H1 (cell line): ENCODE measurements around the gene HDHD5. TPM values are rescaled to one million over a fixed set of nuclear protein-coding genes. Genes with fewer than 3 reads are reported as not detected.

ENCODE experiments used
- CTCF ChIA-PET: fragments of 300-600 bp; sonication (Branson Sonifier 250); formaldehyde crosslinking; loops from one replicate; lab custom pipeline; 2021; ENCODE audit not compliant: partially characterized antibody; lab: Charles Lee
- POLR2A ChIA-PET: fragments of 300-600 bp; sonication (Branson Sonifier 250); formaldehyde crosslinking; loops from one replicate; lab custom pipeline; 2021; ENCODE audit warnings: inconsistent platforms; ENCODE audit not compliant: partially characterized antibody; lab: Charles Lee
- DNase-seq, 2 experiments: peaks; one replicate each; pipeline versions ENCODE4 v3.0.0 to v3.0.0-alpha.2; 2010 to 2022; ENCODE audit warnings: low spot score in 2 of 2, low read depth in 1 of 2, mixed read lengths in 1 of 2
- FAIRE-seq: peaks from 2 replicates; lab custom pipeline; 2011; peaks lifted over from hg19 to GRCh38; lab: Jason Lieb, UNC
- H2AFZ ChIP-seq: 2 replicates; pipeline ENCODE4 v1.8.1; 2012; ENCODE audit warnings: low read length, inconsistent platforms
- H2AK5ac ChIP-seq: 2 replicates; pipeline ENCODE4 v1.6.1; 2013; ENCODE audit warnings: low read depth, low read length
- H2BK120ac ChIP-seq: replicated peaks from 2 replicates; pipeline ENCODE3; 2013; ENCODE audit warnings: low read depth, low read length, inconsistent platforms
- H2BK12ac ChIP-seq: 2 replicates; pipeline ENCODE4 v1.6.1; 2013; ENCODE audit warnings: low read depth, low read length
- H2BK15ac ChIP-seq: 2 replicates; pipeline ENCODE4 v1.6.1; 2013; ENCODE audit warnings: low read length
- H2BK20ac ChIP-seq: 2 replicates; pipeline ENCODE4 v1.6.1; 2013; ENCODE audit warnings: low read length
- H2BK5ac ChIP-seq: 2 replicates; pipeline ENCODE4 v1.6.1; 2013; ENCODE audit warnings: low read depth, low read length
- H3K14ac ChIP-seq: 2 replicates; pipeline ENCODE4 v1.6.1; 2013; ENCODE audit warnings: inconsistent platforms; ENCODE audit not compliant: insufficient read length
- H3K18ac ChIP-seq: 2 replicates; pipeline ENCODE4 v1.6.1; 2013; ENCODE audit warnings: low read length; ENCODE audit errors: extremely low read depth
- H3K23ac ChIP-seq: 2 replicates; pipeline ENCODE4 v1.6.1; 2013; ENCODE audit warnings: inconsistent platforms; ENCODE audit not compliant: insufficient read length
- H3K23me2 ChIP-seq: 2 replicates; pipeline ENCODE4 v1.6.1; 2013; ENCODE audit warnings: low read depth, low read length
- H3K27ac ChIP-seq: 2 replicates; pipeline ENCODE4 v1.6.1; 2011; ENCODE audit warnings: low read depth, low read length, inconsistent platforms
- H3K27me3 ChIP-seq, 4 experiments: replicated peaks in 1 of 4; 1 replicate in 1 of 4; 2 replicates in 3 of 4; pipeline versions ENCODE4 v1.6.1 to v1.8.1; 2011 to 2013; ENCODE audit warnings: low read length in 3 of 4, mild to moderate bottlenecking in 3 of 4, inconsistent platforms in 2 of 4, mixed read lengths in 2 of 4, moderate library complexity in 1 of 4; ENCODE audit not compliant: control insufficient read depth in 3 of 4, insufficient read depth in 3 of 4; ENCODE audit errors: extremely low read depth in 1 of 4
- H3K36me3 ChIP-seq, 4 experiments: 2 replicates each; pipeline versions ENCODE4 v1.6.1 to v1.8.1; 2011 to 2013; ENCODE audit warnings: mild to moderate bottlenecking in 4 of 4, low read length in 3 of 4, moderate library complexity in 2 of 4, control low read depth in 1 of 4, inconsistent platforms in 1 of 4; ENCODE audit not compliant: insufficient read depth in 4 of 4, control insufficient read depth in 2 of 4
- H3K4ac ChIP-seq: replicated peaks from 2 replicates; pipeline ENCODE3; 2013; ENCODE audit warnings: low read length, low read depth, mixed read lengths, inconsistent platforms; ENCODE audit not compliant: insufficient read length
- H3K4me1 ChIP-seq, 4 experiments: replicated peaks in 1 of 4; 1 replicate in 1 of 4; 2 replicates in 3 of 4; pipeline versions ENCODE4 v1.6.1 to v1.8.1; 2011 to 2013; ENCODE audit warnings: low read length in 3 of 4, inconsistent platforms in 2 of 4, mixed read lengths in 1 of 4; ENCODE audit not compliant: insufficient read depth in 4 of 4, control insufficient read depth in 3 of 4
- H3K4me2 ChIP-seq, 2 experiments: 2 replicates each; pipeline versions ENCODE4 v1.6.1 to v1.8.1; 2011 to 2013; ENCODE audit warnings: low read depth in 2 of 2, low read length in 2 of 2, control low read depth in 1 of 2, inconsistent platforms in 1 of 2, mild to moderate bottlenecking in 1 of 2; ENCODE audit not compliant: insufficient read depth in 1 of 2
- H3K4me3 ChIP-seq, 4 experiments: fragments of 200-600, 300-600 bp in 1 of 4; sonication (generic), shearing (Covaris generic), sonication (Bioruptor Twin) in 1 of 4; 2 replicates each; pipeline versions ENCODE4 v1.5.1 to v1.8.1; 2011 to 2016; ENCODE audit warnings: low read length in 4 of 4, low read depth in 3 of 4, control low read depth in 2 of 4, inconsistent platforms in 2 of 4, mild to moderate bottlenecking in 2 of 4, mixed read lengths in 1 of 4, moderate library complexity in 1 of 4; ENCODE audit not compliant: insufficient read depth in 2 of 4; ENCODE audit errors: extremely low read depth in 1 of 4
- H3K56ac ChIP-seq: replicated peaks from 2 replicates; pipeline ENCODE3; 2013; ENCODE audit warnings: low read depth, mild to moderate bottlenecking, mixed read lengths, low read length, inconsistent platforms; ENCODE audit not compliant: insufficient read length
- H3K79me1 ChIP-seq: 2 replicates; pipeline ENCODE4 v1.6.1; 2013; ENCODE audit warnings: low read depth, low read length, control low read depth
- H3K79me2 ChIP-seq, 2 experiments: 2 replicates each; pipeline versions ENCODE4 v1.6.1 to v1.8.1; 2012 to 2013; ENCODE audit warnings: low read length in 2 of 2, mild to moderate bottlenecking in 2 of 2, inconsistent platforms in 1 of 2; ENCODE audit not compliant: insufficient read depth in 2 of 2, control insufficient read depth in 1 of 2
- H3K9ac ChIP-seq, 4 experiments: replicated peaks in 1 of 4; 1 replicate in 1 of 4; 2 replicates in 3 of 4; pipeline versions ENCODE4 v1.6.1 to v1.8.1; 2011 to 2013; ENCODE audit warnings: low read depth in 3 of 4, low read length in 3 of 4, control low read depth in 2 of 4, mild to moderate bottlenecking in 2 of 4, moderate library complexity in 2 of 4, inconsistent platforms in 1 of 4; ENCODE audit errors: extremely low read depth in 1 of 4
- H3K9me3 ChIP-seq, 2 experiments: 2 replicates each; pipeline versions ENCODE4 v1.6.1 to v1.8.1; 2012 to 2013; ENCODE audit warnings: mild to moderate bottlenecking in 2 of 2, moderate library complexity in 2 of 2, control low read depth in 1 of 2, inconsistent platforms in 1 of 2, low read depth in 1 of 2, low read length in 1 of 2, mixed read lengths in 1 of 2; ENCODE audit not compliant: insufficient read depth in 2 of 2
- H4K20me1 ChIP-seq, 2 experiments: replicated peaks in 1 of 2; 2 replicates each; pipeline versions ENCODE3 to v1.8.1; 2011 to 2013; ENCODE audit warnings: inconsistent platforms in 2 of 2, low read length in 2 of 2, mild to moderate bottlenecking in 1 of 2; ENCODE audit not compliant: insufficient read depth in 2 of 2, control insufficient read depth in 1 of 2
- H4K5ac ChIP-seq: 2 replicates; pipeline ENCODE4 v1.6.1; 2013; ENCODE audit warnings: low read length, low read depth, mixed read lengths, inconsistent platforms; ENCODE audit not compliant: insufficient read length
- H4K8ac ChIP-seq: 2 replicates; pipeline ENCODE4 v1.8.0; 2013; ENCODE audit warnings: mild to moderate bottlenecking, moderate library complexity, low read length, inconsistent platforms; ENCODE audit not compliant: insufficient read depth; ENCODE audit errors: extremely low read depth
- H4K91ac ChIP-seq: replicated peaks from 2 replicates; pipeline ENCODE3; 2013; ENCODE audit warnings: low read length, mixed read lengths, inconsistent platforms; ENCODE audit not compliant: insufficient read length
- EGR1 ChIP-seq: IDR thresholded peaks from 2 replicates; pipeline ENCODE4 v1.6.1; 2011; ENCODE audit warnings: low read depth, low read length, borderline replicate concordance
- WGBS, 2 experiments: shearing (Covaris generic) in 1 of 2; methylation state at CpG; one replicate each; pipeline versions ENCODE4 v1.1.6 to v1.1.7; 2013 to 2015; ENCODE audit warnings: low lambda C conversion rate in 2 of 2, mixed read lengths in 2 of 2, inconsistent platforms in 1 of 2, low coverage in 1 of 2, missing lambda C conversion rate in 1 of 2; ENCODE audit not compliant: insufficient replicate concordance in 2 of 2, insufficient coverage in 1 of 2, insufficient read length in 1 of 2; ENCODE audit errors: extremely low coverage in 1 of 2, missing lambda C conversion rate in 1 of 2; 5-methylcytosine and 5-hydroxymethylcytosine counted together
- polyA plus RNA-seq, 7 experiments: library from polyadenylated mRNA; depleted of rRNA in 3 of 7; stranded (reverse) in 5 of 7; unstranded in 2 of 7; fragments of >200 nt in 5 of 7; fragments of 200-250 nt in 2 of 7; gene quantifications; 1 replicate in 5 of 7; 2 replicates in 1 of 7; 4 replicates in 1 of 7; pipeline versions ENCODE4 v1.2.1 to v1.2.3, GENCODE V29; 2011 to 2013; ENCODE audit warnings: missing spikeins in 2 of 7, mixed read lengths in 2 of 7
- total RNA-seq: library from RNA; stranded (reverse); fragmentation: NEBNext Ultra II Directional; extraction: Animal tissue kit (Norgen Biotek cat#: 25700); gene quantifications from 2 replicates; pipeline ENCODE4 v1.2.1, GENCODE V29; 2021

Gene HDHD5
- total and polyA plus RNA-seq, 2 of the 8 experiments (the other 6 are each of a cell fraction or from before 2014, with no cell fraction given), result 68.3 to 123 TPM

GRCh38 chr22:17115945-17116565 is 43.0 kb downstream of the HDHD5 start:
- Histone ChIP-seq H3K4me3 (no peak overlapping the region), H2BK5ac (no peak overlapping the region), H3K23me2 (peaks cover 6% of the 10 kb centered on the region; the same call in 1 of the 2 replicates), H3K4me1 (peaks cover 4 to 8% (median 6%) of the 10 kb centered on the region in 4 experiments; a peak in 5 of 7 replicates), H3K79me2 (no peaks in the 10 kb centered on the region), H4K91ac (no peak overlapping the region), H3K14ac (no peak overlapping the region), H2BK120ac (no peak overlapping the region), H3K27me3 (peaks cover 0 to 4% (median 3%) of the 10 kb centered on the region in 4 experiments; a peak in 4 of 7 replicates), H3K9ac (no peak overlapping the region), H3K27ac (no peak overlapping the region), H3K56ac (no peak overlapping the region), H2BK20ac (no peak overlapping the region), H3K4me2 (no peak overlapping the region), H2AK5ac (no peak overlapping the region), H2BK15ac (peak overlapping the region; percentile 81; the same call in 1 of the 2 replicates), H3K9me3 (no peaks in the 10 kb centered on the region), H2BK12ac (no peak overlapping the region), H4K8ac (no peak overlapping the region), H4K20me1 (peaks cover 2 to 8% of the 10 kb centered on the region in 2 experiments), H4K5ac (no peak overlapping the region), H3K23ac (no peak overlapping the region), H3K79me1 (0 out of 2 replicates have a peak, but pooled peaks cover 4% of the 10 kb centered on the region), H2AFZ (no peak overlapping the region), H3K36me3 (no peaks in the 10 kb centered on the region), H3K18ac (peak overlapping the region; percentile 56; the same call in 1 of the 2 replicates), H3K4ac (no peak overlapping the region)
- FAIRE-seq (no peak), DNase-seq (no peak)
- POLR2A ChIA-PET, result interaction anchor here (1.0 kb wide), 1 partner anchor 28 kb away, joined by 3 read pairs; no protein-coding TSS in a partner anchor
- WGBS, 2 experiments, result 82% methylated on average over 5 of the region's 5 CpGs; no CpG with 5 or more reads in 1 of the 2 experiments
- CTCF ChIA-PET, result interaction anchor here (0.7 to 5.9 kb wide), 9 partner anchors 9 to 719 kb away, joined by 3 to 29 read pairs (median 4); no protein-coding TSS in a partner anchor
- no peak for TF ChIP-seq EGR1
